Cardiac muscle cell (in vitro differentiated cells and primary cell): ENCODE measurements around the gene IGF2BP3. TPM values are rescaled to one million over a fixed set of nuclear protein-coding genes. Genes with fewer than 3 reads are reported as not detected.
"Not testable (repeated sequence)": the region's sequence is repeated elsewhere in the genome, so short reads cannot be mapped to it uniquely, and the experiment has no call there.

Experiments
- DNase-seq, 2 donors: peaks; one replicate each; pipeline versions ENCODE4 v3.0.0 to v3.0.0-alpha.2; 2010 to 2017; ENCODE audit warnings: low read depth in 1 of 2, low spot score in 1 of 2
- H3K27ac ChIP-seq: fragments of 200-600 bp; sonication (generic); 2 replicates; pipeline ENCODE4 v1.5.1; 2016
- H3K27me3 ChIP-seq: fragments of 200-600 bp; sonication (generic); 2 replicates; pipeline ENCODE4 v1.6.0; 2016; ENCODE audit warnings: control low read depth
- H3K36me3 ChIP-seq: fragments of 200-600 bp; sonication (generic); 2 replicates; pipeline ENCODE4 v1.5.1; 2016; ENCODE audit warnings: control low read depth
- H3K4me1 ChIP-seq: fragments of 200-600 bp; sonication (generic); 2 replicates; pipeline ENCODE4 v1.8.1; 2017; ENCODE audit warnings: low read depth, mild to moderate bottlenecking, mixed run types
- H3K4me3 ChIP-seq: fragments of 200-600 bp; sonication (generic); 2 replicates; pipeline ENCODE4 v1.5.1; 2016; ENCODE audit warnings: mild to moderate bottlenecking
- H3K9me3 ChIP-seq: fragments of 200-600 bp; sonication (generic); 2 replicates; pipeline ENCODE4 v1.5.1; 2017; ENCODE audit warnings: low read depth, mild to moderate bottlenecking, control low read depth
- polyA plus RNA-seq: library from polyadenylated mRNA; unstranded; fragments of >200 nt; fragmentation: Nextera tagmentation; extraction: Ambion mirVana; gene quantifications from 2 replicates; pipeline ENCODE4 v1.2.1, GENCODE V29; 2016
- total RNA-seq: library from RNA; depleted of rRNA; stranded (reverse); fragments of >200 nt; gene quantifications from 2 replicates; pipeline ENCODE4 v1.2.3, GENCODE V29; 2016
- TF ChIP-seq, protein P1 (sequence below): IDR thresholded peaks from 2 replicates; pipeline ENCODE4 v1.5.1; 2012; ENCODE audit warnings: low read depth, mild to moderate bottlenecking, low read length

Gene IGF2BP3
- total and polyA plus RNA-seq, 2 experiments from 2014 or later = 30.5 to 59.3 TPM

DNA sequence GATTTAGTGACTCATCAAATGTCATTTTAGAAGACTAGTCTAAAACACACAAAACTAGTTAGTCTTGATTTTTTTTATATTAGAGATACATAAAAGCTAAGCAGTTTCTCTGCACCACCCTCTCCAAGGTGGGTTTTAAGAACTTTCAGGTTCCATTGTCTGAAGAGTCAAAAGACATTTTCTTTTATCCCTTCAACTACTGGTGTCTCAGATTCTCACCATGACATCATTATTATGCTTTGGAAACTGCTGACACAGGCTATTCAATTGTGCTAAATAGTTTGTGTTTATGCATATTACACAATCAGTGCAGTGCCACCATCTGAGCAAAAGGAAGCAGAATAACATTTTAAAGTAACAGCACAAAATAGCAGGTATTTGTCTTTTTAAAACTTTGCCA, 52.2 kb downstream of the IGF2BP3 start:
- Histone ChIP-seq H3K36me3 (peaks cover 10% of the 10 kb centered on the region), H3K27me3 (no peaks in the 10 kb centered on the region), H3K27ac (no peak overlapping the region), H3K4me3 (no peak overlapping the region), H3K9me3 (no peaks in the 10 kb centered on the region), H3K4me1 (peaks cover 3% of the 10 kb centered on the region)
- TF ChIP-seq, protein P1, sequence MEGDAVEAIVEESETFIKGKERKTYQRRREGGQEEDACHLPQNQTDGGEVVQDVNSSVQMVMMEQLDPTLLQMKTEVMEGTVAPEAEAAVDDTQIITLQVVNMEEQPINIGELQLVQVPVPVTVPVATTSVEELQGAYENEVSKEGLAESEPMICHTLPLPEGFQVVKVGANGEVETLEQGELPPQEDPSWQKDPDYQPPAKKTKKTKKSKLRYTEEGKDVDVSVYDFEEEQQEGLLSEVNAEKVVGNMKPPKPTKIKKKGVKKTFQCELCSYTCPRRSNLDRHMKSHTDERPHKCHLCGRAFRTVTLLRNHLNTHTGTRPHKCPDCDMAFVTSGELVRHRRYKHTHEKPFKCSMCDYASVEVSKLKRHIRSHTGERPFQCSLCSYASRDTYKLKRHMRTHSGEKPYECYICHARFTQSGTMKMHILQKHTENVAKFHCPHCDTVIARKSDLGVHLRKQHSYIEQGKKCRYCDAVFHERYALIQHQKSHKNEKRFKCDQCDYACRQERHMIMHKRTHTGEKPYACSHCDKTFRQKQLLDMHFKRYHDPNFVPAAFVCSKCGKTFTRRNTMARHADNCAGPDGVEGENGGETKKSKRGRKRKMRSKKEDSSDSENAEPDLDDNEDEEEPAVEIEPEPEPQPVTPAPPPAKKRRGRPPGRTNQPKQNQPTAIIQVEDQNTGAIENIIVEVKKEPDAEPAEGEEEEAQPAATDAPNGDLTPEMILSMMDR = no peak
- DNase-seq = peak in 1 of 2 donors; percentile 70

DNA sequence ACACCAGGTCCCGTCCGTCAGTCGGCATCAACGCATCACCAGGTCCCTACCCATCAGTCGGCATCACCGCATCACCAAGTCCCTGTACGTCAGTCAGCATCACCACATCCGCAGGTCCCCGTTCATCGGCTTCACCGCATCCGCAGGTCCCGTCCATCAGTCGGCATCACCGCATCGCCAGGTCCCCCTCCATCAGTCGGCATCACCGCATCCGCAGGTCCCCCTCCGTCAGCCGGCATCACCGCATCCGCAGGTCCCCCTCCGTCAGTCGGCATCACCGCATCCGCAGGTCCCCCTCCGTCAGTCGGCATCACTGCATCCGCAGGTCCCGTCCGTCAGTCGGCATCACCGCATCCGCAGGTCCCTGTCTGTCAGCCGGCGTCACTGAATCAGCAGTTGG, 55.1 kb downstream of the IGF2BP3 start:
- no peak for DNase-seq
- TF ChIP-seq, protein P1 = no peak
- H3K27ac ChIP-seq = no peak overlapping the region
- no peaks in the 10 kb centered on the region for H3K27me3 ChIP-seq
- H3K4me3 ChIP-seq = no peak overlapping the region
- peaks cover 18% of the 10 kb centered on the region for H3K36me3 ChIP-seq
- H3K9me3 ChIP-seq = no peaks in the 10 kb centered on the region
- H3K4me1 ChIP-seq = no peaks in the 10 kb centered on the region

DNA sequence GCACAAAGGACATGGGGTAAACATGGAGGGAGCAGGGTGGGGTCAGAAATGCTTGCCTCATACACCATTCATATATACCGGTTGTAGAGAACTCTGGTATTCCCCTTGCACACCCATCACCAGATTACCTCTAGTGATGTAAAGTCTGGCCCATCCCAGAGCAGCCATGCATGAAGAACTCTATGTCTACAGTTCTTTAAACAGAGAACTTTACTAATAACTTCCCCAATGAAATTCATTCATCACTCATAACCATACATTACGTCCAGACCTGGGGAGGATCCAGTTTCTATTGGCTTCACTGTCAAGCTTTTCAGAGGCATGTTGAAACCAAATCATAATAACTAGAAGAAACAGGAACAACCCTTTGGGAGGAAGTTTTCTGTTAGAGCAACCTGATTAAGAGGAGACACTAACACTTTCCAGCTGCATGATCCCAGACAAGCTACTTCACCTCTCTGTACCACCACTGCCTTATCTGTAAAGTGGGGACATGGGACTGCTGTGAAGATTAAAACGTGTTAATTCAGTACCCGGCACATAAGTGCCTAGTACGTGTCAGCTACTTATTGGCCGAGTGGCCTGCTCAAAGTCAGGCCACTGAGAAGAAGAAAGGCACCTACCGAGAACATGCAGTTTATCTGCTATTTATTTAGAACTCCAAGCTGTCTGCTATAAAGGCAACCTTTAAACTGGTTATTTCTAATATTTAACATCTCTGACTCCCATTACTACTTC, 59.7 kb downstream of the IGF2BP3 start:
- no peak for DNase-seq
- H3K36me3 ChIP-seq = peaks cover 21% of the 10 kb centered on the region

DNA sequence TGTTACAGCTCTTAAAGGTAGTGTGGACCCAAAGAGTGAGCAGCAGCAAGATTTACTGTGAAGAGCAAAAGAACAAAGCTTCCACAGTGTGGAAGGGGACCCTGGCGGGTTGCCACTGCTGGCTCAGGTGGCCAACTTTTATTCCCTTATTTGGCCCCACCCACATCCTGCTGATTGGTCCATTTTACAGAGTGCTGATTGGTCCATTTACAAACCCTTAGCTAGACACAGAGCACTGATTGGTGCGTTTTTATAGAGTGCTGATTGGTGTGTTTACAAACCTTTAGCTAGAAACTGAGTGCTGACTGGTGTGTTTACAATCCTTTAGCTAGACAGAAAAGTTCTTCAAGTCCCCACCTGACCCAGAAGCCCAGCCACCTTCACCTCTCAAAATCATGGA, 63.7 kb downstream of the IGF2BP3 start:
- not testable (repeated sequence) for H3K4me1 ChIP-seq, DNase-seq, H3K9me3 ChIP-seq, H3K27ac ChIP-seq, H3K27me3 ChIP-seq, H3K4me3 ChIP-seq
- peaks cover 11% of the 10 kb centered on the region for H3K36me3 ChIP-seq

More for the DNA sequence above, 59.7 kb downstream of the IGF2BP3 start:
- TF ChIP-seq, protein P1 = no peak
- H3K4me1 ChIP-seq = no peaks in the 10 kb centered on the region
- H3K27me3 ChIP-seq = no peaks in the 10 kb centered on the region
- no peak overlapping the region for H3K4me3 ChIP-seq
- peak overlapping the region; percentile 54 for H3K27ac ChIP-seq
- no peaks in the 10 kb centered on the region for H3K9me3 ChIP-seq

DNA sequence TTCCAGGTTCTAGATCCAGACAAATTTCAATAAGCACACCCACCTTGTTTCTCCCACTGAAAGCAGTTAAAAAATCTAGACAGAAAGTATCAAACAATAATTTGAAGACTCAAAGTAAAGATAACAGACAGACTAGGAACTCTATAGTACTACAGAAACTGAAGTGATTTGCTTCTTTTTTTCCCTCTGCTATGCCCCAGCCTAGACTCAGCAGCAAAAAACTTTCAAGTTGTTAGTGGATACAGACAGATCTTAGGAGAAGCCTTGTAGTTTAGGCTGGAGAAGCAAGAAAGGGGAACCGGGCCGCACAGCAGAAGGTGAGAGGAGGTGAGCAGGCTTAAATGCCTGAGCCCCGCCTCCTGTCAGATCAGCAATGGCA, 65.1 kb downstream of the IGF2BP3 start:
- Histone ChIP-seq H3K4me3 (no peak overlapping the region), H3K36me3 (peaks cover 3% of the 10 kb centered on the region), H3K4me1 (no peaks in the 10 kb centered on the region), H3K27ac (peak overlapping the region; percentile 9), H3K9me3 (no peaks in the 10 kb centered on the region), H3K27me3 (no peaks in the 10 kb centered on the region)
- TF ChIP-seq, protein P1 = no peak
- no peak for DNase-seq

DNA sequence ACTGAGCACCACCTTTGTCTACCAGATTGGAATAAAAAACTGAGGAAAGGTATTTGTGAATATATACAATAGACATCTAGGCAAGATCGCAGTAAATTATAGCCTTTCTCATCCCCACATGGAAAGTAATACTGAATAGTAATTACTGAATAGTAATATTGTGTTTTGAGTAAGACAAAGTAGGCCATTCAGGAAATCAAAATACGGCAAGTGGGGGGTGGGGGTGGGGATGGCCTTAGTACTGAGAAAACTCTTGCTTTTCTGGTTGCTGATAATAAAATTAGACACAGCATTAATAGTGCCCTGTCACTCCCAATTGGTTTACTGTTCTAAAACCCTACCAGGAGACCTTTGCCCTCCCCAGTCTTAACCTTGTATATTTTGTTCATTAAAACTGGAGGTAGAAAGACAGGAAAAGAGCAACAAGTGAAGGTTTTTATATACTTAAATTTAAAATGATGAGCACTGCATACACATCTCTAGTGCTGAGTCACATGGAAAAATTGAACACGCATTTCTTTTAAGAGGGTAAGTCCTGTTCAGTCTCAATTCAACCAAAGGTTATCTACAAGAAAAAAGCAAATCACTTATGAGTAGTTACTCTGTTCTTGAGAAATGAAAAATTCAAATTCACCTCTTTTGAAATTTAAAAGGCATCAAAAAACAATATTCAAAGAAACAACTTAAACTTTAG, 65.6 kb downstream of the IGF2BP3 start:
- Histone ChIP-seq H3K27me3 (no peaks in the 10 kb centered on the region), H3K36me3 (peaks cover 3% of the 10 kb centered on the region), H3K27ac (peak overlapping the region; percentile 6), H3K4me3 (no peak overlapping the region), H3K9me3 (no peaks in the 10 kb centered on the region), H3K4me1 (peaks cover 5% of the 10 kb centered on the region)
- DNase-seq = no peak
- TF ChIP-seq, protein P1 = no peak
